Activated CD4-positive, alpha-beta memory T cell treated with anti-CD3 and anti-CD28 coated beads for 36 hours (primary cell): ENCODE data around the gene ATP5PB. TPM values are rescaled to one million over a fixed set of nuclear protein-coding genes. Genes with fewer than 3 reads are reported as not detected.
A peak's percentile ranks its signal among the peaks of the same experiment; 100 is the strongest.

Experiments
- CTCF ChIA-PET: fragments of 350-600 bp; sonication (Branson Sonifier 250); formaldehyde crosslinking; loops from one replicate; lab custom pipeline; 2021; ENCODE audit warnings: antibody characterized with exemption, inconsistent platforms; lab: Charles Lee
- POLR2A ChIA-PET: fragments of 350-600 bp; sonication (Branson Sonifier 250); formaldehyde crosslinking; loops from one replicate; lab custom pipeline; 2021; ENCODE audit warnings: antibody characterized with exemption; lab: Charles Lee
- DNase-seq: peaks from one replicate; pipeline ENCODE4 v3.0.0-alpha.2; 2020
- H3K27ac Mint-ChIP-seq: one replicate; pipeline ENCODE4 v1.8.0; 2021; ENCODE audit warnings: mixed read lengths
- H3K27me3 Mint-ChIP-seq: one replicate; pipeline ENCODE4 v1.8.0; 2021; ENCODE audit warnings: mixed read lengths
- H3K36me3 Mint-ChIP-seq: one replicate; pipeline ENCODE4 v1.8.0; 2021; ENCODE audit warnings: mixed read lengths
- H3K4me1 Mint-ChIP-seq: one replicate; pipeline ENCODE4 v1.8.0; 2021; ENCODE audit warnings: low read depth, mixed read lengths
- H3K4me3 Mint-ChIP-seq: one replicate; pipeline ENCODE4 v1.8.0; 2021; ENCODE audit warnings: mild to moderate bottlenecking, mixed read lengths
- H3K9me3 Mint-ChIP-seq: one replicate; pipeline ENCODE4 v1.8.0; 2021; ENCODE audit warnings: mixed read lengths
- intact Hi-C: fragments of 100-400 bp; cut with micrococcal nuclease; formaldehyde crosslinking; loops from one replicate; pipeline ENCODE4 v1.15.1; 2023
- total RNA-seq, 2 experiments: library from RNA; stranded (reverse); gene quantifications; one replicate each; pipeline ENCODE4 v1.2.3, GENCODE V29; 2021

Gene ATP5PB
- total RNA-seq, 2 experiments from 2014 or later: 300 to 302 TPM

DNA sequence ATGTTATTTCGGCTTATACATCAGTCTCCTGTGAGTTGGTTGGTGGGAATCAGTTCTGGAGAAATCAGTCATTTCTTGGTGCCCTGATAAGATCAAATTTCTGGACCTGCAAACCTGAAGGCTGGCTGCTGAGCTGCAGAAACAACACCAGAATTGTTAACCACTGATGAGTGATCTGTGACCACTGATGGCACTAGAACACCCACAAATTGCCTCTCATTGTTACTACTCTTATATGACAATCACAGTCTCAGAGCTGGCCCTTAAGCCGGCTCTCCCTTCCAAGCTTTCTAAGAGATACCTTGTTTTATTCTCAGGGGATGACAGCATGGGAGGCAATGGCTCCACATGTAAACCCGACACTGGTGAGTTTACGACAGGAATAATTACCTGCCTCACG is 26.4 kb downstream of the ATP5PB start:
- POLR2A ChIA-PET: interaction anchor here (0.7 to 3.3 kb wide), 6 partner anchors 21 to 117 kb away, joined by 3 to 18 read pairs (median 4); partner anchors contain the start of gene WDR77
- H3K9me3 Mint-ChIP-seq: no peaks in the 10 kb centered on the region
- peak overlapping the region; percentile 62 for H3K27ac Mint-ChIP-seq
- H3K27me3 Mint-ChIP-seq: no peaks in the 10 kb centered on the region
- peaks cover 58% of the 10 kb centered on the region for H3K4me1 Mint-ChIP-seq
- intact Hi-C loops: loop anchor here (1.0 to 10.0 kb wide), 3 partner anchors 21 to 601 kb away; partner anchors contain the start of gene CD53
- peak overlapping the region; percentile 20 for H3K4me3 Mint-ChIP-seq
- CTCF ChIA-PET: interaction anchor here (0.7 to 5.3 kb wide), 8 partner anchors 20 to 279 kb away, joined by 3 to 35 read pairs (median 4); partner anchors contain the start of gene WDR77
- DNase-seq: peak; percentile 71
- peaks cover 16% of the 10 kb centered on the region for H3K36me3 Mint-ChIP-seq

DNA sequence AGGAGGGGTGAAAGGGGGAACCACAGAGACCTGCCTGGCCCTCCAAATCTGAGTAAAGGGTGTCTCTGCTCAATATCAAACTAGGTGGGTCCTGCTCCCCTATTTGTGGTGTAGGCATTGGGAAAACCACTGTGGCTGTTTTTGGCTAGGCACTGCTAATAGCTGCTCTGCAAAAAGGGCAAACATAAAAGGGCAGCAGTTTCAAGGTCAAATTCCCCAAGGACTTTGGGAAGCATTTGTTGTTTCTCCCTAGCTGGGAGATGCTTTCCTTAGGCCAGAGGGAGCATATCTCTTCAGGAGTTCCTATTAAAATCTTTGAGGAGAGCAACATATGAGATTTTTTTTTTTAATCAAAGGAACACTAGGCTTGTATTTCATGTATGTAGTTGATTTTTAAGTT is 26.9 kb downstream of the ATP5PB start:
- ChIA-PET CTCF (interaction anchor here (0.7 to 5.3 kb wide), 7 partner anchors 20 to 279 kb away, joined by 3 to 35 read pairs (median 4); partner anchors contain the start of gene WDR77), POLR2A (interaction anchor here (0.7 to 3.3 kb wide), 7 partner anchors 20 to 117 kb away, joined by 3 to 18 read pairs (median 4); partner anchors contain the start of gene WDR77)
- no peaks in the 10 kb centered on the region for H3K9me3 Mint-ChIP-seq
- peak overlapping the region; percentile 20 for H3K4me3 Mint-ChIP-seq
- intact Hi-C loops: loop anchor here (1.0 to 10.0 kb wide), 2 partner anchors 20 to 601 kb away; partner anchors contain the start of gene CD53
- H3K36me3 Mint-ChIP-seq: peaks cover 16% of the 10 kb centered on the region
- H3K27ac Mint-ChIP-seq: peak overlapping the region; percentile 62
- peaks cover 58% of the 10 kb centered on the region for H3K4me1 Mint-ChIP-seq
- no peaks in the 10 kb centered on the region for H3K27me3 Mint-ChIP-seq
- DNase-seq: no peak

DNA sequence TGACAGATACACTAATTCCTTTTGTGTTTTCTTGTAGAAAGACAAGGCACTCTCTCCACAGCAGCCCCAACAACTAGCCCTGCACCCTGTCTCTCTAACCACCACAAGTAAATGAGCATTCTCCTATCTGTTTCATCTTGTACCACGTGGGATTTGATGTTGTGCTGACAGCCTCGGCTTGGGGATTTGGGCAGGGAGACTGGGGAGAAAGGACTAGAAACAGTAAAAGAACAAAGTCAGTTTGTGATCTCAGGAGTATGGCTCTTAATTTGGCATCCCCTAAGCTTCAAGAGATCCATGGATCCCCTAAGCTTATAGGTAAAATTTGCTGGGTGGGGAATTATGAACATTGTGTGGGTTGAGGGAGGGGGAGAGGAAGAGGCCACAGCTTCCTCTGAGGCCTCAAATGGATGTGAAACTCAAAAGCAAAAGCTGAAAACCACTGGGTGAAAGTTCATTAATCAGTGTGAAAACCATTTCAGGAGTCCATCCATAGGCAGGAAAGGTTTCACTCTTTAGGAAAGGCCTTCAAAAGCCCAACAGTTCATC is 27.6 kb downstream of the ATP5PB start:
- H3K27ac Mint-ChIP-seq: peak overlapping the region; percentile 53
- intact Hi-C loops: loop anchor here (1.0 to 10.0 kb wide), 2 partner anchors 19 to 602 kb away; partner anchors contain the start of gene CD53

DNA sequence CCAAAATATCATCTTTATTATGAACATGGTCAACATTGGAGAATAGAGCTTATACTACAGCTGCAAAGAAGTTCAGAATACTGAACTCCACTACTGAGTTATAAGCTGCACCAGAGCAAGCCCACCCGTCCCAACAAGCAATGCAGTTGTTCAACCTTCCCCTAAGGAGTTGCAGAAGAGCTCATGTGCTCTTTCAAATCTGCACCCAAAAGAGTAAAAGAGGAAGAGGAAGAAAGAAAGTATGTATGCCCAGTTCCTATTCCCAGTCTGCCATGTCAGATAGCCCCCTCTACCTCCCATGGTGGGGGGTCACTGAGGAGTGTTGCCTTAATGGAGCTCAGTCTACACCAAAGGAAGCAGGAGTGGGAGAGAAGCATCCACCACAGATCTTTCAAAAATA is 31.4 kb downstream of the ATP5PB start:
- POLR2A ChIA-PET: interaction anchor here (0.6 kb wide), 1 partner anchor 135 kb away, joined by 3 read pairs; no protein-coding TSS in a partner anchor

More for the DNA sequence above, 27.6 kb downstream of the ATP5PB start:
- H3K9me3 Mint-ChIP-seq: no peaks in the 10 kb centered on the region
- peaks cover 16% of the 10 kb centered on the region for H3K36me3 Mint-ChIP-seq
- H3K4me3 Mint-ChIP-seq: peak overlapping the region; percentile 20
- no peaks in the 10 kb centered on the region for H3K27me3 Mint-ChIP-seq
- ChIA-PET CTCF (interaction anchor here (1.2 to 5.3 kb wide), 5 partner anchors 29 to 270 kb away, joined by 3 to 35 read pairs (median 4); partner anchors contain the start of gene WDR77), POLR2A (interaction anchor here (1.3 to 3.3 kb wide), 3 partner anchors 19 to 31 kb away, joined by 3 to 18 read pairs (median 6); no protein-coding TSS in a partner anchor)
- H3K4me1 Mint-ChIP-seq: peaks cover 62% of the 10 kb centered on the region
- peak; percentile 57 for DNase-seq

DNA sequence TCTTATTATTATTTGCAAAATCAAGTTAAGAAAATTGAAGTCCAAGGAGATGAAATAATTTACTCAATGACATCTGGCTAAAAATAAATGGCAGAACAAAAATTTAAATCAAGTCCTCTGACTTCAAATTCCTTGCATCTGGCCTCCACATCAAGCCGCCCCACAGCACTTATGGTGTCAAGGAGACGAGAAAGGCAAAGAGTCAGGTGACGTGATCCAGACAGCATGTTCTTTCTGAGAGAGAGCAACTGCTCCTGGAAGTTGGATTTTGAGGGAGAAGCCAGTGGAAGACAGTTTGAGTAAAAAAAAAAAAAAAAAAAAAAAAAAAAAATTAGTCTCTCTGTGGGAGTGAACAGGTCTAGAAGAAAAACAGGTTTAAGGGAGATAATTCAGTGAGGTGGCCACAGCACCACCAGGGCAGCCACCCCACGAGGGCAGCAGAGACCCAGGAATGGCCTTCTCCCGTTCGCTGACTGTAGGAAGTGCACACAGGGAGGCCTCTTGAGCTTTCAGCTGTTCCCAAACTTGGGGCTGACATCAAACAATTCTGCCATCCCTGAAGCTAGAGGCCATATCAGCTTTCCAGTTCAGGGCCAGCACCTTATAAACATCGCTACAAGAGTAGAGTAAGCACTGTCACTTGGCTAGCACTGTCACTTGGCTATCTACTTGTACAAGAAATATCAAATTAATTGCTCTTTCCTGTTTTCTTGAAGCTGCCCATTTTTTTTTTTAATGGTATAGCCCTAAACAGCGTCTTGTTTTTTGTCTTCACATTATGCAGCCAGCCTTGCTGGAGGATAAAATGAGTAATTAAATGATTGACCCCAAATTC is 32.3 kb downstream of the ATP5PB start:
- no peaks in the 10 kb centered on the region for H3K27me3 Mint-ChIP-seq
- H3K9me3 Mint-ChIP-seq: no peaks in the 10 kb centered on the region
- H3K27ac Mint-ChIP-seq: no peak overlapping the region
- no peak overlapping the region for H3K4me3 Mint-ChIP-seq
- H3K36me3 Mint-ChIP-seq: peaks cover 10% of the 10 kb centered on the region
- POLR2A ChIA-PET: interaction anchor here (0.6 to 0.7 kb wide), 2 partner anchors 256 to 263 kb away, joined by 3 to 4 read pairs; no protein-coding TSS in a partner anchor
- intact Hi-C loops: loop anchor here (1.0 kb wide), 1 partner anchor 266 kb away; no protein-coding TSS in a partner anchor
- CTCF ChIA-PET: interaction anchor here (0.8 to 3.8 kb wide), 28 partner anchors 9 to 287 kb away, joined by 3 to 34 read pairs (median 5); partner anchors contain the start of genes ADORA3, INKA2 and TMIGD3
- DNase-seq: peak; percentile 82
- H3K4me1 Mint-ChIP-seq: peaks cover 25% of the 10 kb centered on the region

More for the DNA sequence above, 31.4 kb downstream of the ATP5PB start:
- CTCF ChIA-PET: interaction anchor here (1.0 to 3.8 kb wide), 7 partner anchors 13 to 288 kb away, joined by 3 to 34 read pairs (median 11); no protein-coding TSS in a partner anchor
- intact Hi-C loops: loop anchor here (1.0 kb wide), 1 partner anchor 267 kb away; no protein-coding TSS in a partner anchor
- Mint-ChIP-seq H3K4me1 (peaks cover 34% of the 10 kb centered on the region), H3K36me3 (peaks cover 10% of the 10 kb centered on the region), H3K27me3 (no peaks in the 10 kb centered on the region), H3K4me3 (no peak overlapping the region), H3K9me3 (no peaks in the 10 kb centered on the region), H3K27ac (no peak overlapping the region)
- DNase-seq: no peak

DNA sequence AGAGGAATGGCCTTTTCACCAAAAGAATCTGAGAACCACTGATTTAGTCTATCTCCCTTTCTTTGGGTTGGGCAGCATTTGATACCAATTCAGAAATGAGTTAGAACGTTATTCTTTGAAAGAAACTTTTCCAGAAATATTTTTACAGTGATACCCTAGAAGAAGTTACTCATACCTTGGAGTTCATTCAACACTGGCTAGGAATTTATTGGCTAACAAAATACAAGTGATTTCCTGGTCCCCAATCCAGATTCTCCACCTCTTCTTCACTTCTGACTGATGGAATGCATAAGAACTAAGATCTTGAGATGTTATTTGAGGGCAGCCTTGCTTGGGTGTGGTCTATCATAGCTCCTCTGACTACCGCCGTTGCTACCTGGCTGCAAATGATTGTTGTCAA is 33.9 kb downstream of the ATP5PB start:
- peaks cover 9% of the 10 kb centered on the region for H3K4me1 Mint-ChIP-seq
- intact Hi-C loops: no loop called here

DNA sequence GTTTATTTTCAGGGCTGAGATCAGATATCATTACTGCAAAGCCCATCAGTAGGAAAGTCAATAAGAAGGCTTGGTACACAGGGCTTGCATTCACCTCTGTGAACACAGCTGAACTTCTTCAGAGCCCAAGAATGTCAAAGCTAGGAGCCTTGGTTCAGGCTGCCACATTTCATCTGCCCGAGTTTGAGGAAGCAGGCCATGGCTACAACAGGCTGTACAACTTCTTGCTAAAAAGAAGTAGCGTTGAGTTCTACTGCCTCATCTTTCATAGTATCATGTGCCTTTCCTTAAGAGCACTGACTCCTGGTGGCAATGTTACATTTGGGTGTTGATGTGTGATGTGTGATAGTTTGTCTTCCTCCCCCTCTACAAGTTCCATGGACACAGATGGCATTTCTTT is 34.6 kb downstream of the ATP5PB start:
- no peak overlapping the region for H3K4me3 Mint-ChIP-seq
- POLR2A ChIA-PET: no interaction called here
- H3K36me3 Mint-ChIP-seq: no peaks in the 10 kb centered on the region
- H3K27ac Mint-ChIP-seq: no peak overlapping the region
- H3K4me1 Mint-ChIP-seq: peaks cover 5% of the 10 kb centered on the region
- CTCF ChIA-PET: interaction anchor here (3.8 kb wide), 1 partner anchor 285 kb away, joined by 34 read pairs; no protein-coding TSS in a partner anchor
- H3K9me3 Mint-ChIP-seq: no peaks in the 10 kb centered on the region
- peaks cover 3% of the 10 kb centered on the region for H3K27me3 Mint-ChIP-seq
- intact Hi-C loops: no loop called here
- DNase-seq: no peak

More for the DNA sequence above, 33.9 kb downstream of the ATP5PB start:
- ChIA-PET CTCF (interaction anchor here (1.5 to 3.8 kb wide), 5 partner anchors 25 to 285 kb away, joined by 3 to 34 read pairs (median 29); partner anchors contain the start of gene INKA2), POLR2A (no interaction called here)
- H3K36me3 Mint-ChIP-seq: peaks cover 4% of the 10 kb centered on the region
- H3K9me3 Mint-ChIP-seq: no peaks in the 10 kb centered on the region
- H3K27me3 Mint-ChIP-seq: no peaks in the 10 kb centered on the region
- H3K4me3 Mint-ChIP-seq: no peak overlapping the region
- no peak for DNase-seq
- H3K27ac Mint-ChIP-seq: no peak overlapping the region

DNA sequence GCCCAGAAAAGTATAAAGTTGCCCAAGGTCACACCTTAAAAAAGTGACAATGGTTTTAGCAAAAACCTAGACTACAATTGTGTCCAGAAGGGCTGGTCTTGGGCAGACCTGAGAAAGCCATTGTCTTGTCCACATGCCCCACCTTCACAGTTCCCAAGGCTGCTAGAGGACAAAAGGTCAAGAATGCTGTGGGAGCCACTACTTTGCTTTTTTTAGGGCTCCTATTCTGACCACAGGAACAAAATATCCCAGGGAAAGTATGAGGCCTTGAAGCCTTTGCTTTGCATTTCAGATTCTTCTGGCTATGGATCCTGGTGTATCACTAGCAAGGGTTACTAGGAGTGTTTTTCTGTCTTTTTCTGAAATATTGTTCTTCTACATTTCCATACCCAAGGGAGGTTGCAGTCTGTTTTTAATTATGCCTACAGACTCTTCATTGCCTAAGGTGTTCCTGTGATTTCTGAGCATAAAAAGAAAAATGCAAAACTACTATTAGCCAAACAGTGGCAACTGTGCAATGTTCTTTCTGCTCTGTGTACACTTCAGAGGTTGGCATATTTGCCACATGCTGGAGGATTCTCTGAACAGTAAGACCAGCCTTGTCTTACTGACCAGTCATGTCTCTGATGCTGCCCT is 35.2 kb downstream of the ATP5PB start:
- Mint-ChIP-seq H3K4me3 (no peak overlapping the region), H3K27ac (no peak overlapping the region), H3K4me1 (peaks cover 5% of the 10 kb centered on the region), H3K27me3 (peaks cover 3% of the 10 kb centered on the region), H3K9me3 (no peaks in the 10 kb centered on the region), H3K36me3 (no peaks in the 10 kb centered on the region)
- CTCF ChIA-PET: interaction anchor here (0.7 to 1.5 kb wide), 2 partner anchors 30 to 263 kb away, joined by 3 to 4 read pairs; no protein-coding TSS in a partner anchor
- DNase-seq: no peak
- POLR2A ChIA-PET: no interaction called here
- intact Hi-C loops: no loop called here

DNA sequence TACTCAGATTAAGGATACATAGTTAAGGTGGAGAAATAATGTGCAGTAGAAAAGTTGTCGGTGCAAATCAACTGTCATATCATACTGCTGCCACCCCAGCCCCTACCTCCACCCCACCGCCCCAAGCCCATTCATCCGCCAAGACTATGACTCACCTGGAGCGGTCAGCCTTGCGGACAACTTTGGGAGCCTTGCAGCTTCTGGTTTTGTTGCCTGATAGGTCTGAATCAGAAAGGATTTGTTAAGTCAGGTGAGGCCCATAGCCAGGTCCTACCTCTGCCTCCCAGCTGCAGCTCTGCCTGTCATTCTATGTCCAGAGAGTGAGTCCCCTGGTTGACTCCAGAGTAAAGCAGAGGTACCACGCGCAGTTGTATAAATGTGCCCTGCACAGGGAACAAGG is 37.2 kb downstream of the ATP5PB start:
- peaks cover 4% of the 10 kb centered on the region for H3K4me1 Mint-ChIP-seq
- no peak overlapping the region for H3K4me3 Mint-ChIP-seq
- no peaks in the 10 kb centered on the region for H3K9me3 Mint-ChIP-seq
- ChIA-PET POLR2A (no interaction called here), CTCF (no interaction called here)
- intact Hi-C loops: no loop called here
- H3K36me3 Mint-ChIP-seq: no peaks in the 10 kb centered on the region
- no peak overlapping the region for H3K27ac Mint-ChIP-seq
- H3K27me3 Mint-ChIP-seq: peaks cover 3% of the 10 kb centered on the region
- DNase-seq: no peak

DNA sequence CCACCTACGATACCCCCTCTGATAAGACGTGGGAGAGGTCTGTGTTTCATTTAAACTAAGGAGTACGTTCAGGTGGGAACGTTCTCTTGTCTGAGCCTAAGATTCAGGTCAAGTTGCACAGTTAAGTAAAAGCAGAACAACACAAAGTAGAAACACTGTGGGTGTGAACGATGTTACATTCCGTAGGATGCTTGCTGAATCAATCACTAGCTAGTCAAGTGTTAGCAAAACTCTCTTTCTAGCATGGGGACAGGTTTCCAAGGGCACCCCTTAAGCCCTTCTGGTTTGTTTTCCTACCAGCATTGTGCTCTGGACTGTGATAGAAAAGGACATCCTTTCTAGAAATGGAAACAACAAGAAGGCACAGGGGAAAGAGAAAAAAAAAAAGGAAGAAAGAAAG is 37.9 kb downstream of the ATP5PB start:
- intact Hi-C loops: no loop called here
- CTCF ChIA-PET: no interaction called here
- POLR2A ChIA-PET: no interaction called here

DNA sequence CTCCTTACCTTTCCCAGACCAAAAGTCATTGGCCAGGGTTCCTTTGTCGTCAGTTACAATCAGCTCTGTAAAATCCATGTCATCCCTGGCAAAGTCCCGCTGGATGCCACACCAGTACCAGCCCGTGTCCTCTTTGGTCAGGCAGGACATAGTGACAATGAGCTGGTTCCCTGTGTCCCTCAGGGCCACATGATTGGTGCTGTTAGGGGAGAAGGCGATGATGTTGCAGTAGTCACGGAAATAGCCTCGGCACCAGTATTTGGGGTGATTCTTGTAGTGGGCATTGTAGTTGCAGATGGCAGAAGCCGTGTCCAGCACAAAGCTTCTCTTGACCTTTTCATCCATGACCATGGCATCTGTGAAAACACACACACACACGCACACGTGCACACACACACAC is 39.4 kb downstream of the ATP5PB start:
- intact Hi-C loops: no loop called here
- ChIA-PET POLR2A (no interaction called here), CTCF (interaction anchor here (0.9 kb wide), 1 partner anchor 226 kb away, joined by 5 read pairs; no protein-coding TSS in a partner anchor)
- DNase-seq: no peak
- H3K27ac Mint-ChIP-seq: no peak overlapping the region
- no peaks in the 10 kb centered on the region for H3K4me1 Mint-ChIP-seq
- no peaks in the 10 kb centered on the region for H3K9me3 Mint-ChIP-seq
- H3K27me3 Mint-ChIP-seq: peaks cover 3% of the 10 kb centered on the region
- no peak overlapping the region for H3K4me3 Mint-ChIP-seq
- no peaks in the 10 kb centered on the region for H3K36me3 Mint-ChIP-seq

More for the DNA sequence above, 37.9 kb downstream of the ATP5PB start:
- H3K36me3 Mint-ChIP-seq: no peaks in the 10 kb centered on the region
- DNase-seq: no peak
- H3K4me1 Mint-ChIP-seq: no peaks in the 10 kb centered on the region
- H3K4me3 Mint-ChIP-seq: no peak overlapping the region
- H3K27ac Mint-ChIP-seq: no peak overlapping the region
- H3K9me3 Mint-ChIP-seq: no peaks in the 10 kb centered on the region
- peaks cover 3% of the 10 kb centered on the region for H3K27me3 Mint-ChIP-seq
